CD4-positive, alpha-beta T cell (primary cell): ENCODE results near the gene PXK. TPM values are rescaled to one million over a fixed set of nuclear protein-coding genes. Genes with fewer than 3 reads are reported as not detected.
A peak's percentile ranks its signal among the peaks of the same experiment; 100 is the strongest.

Experiments
- ATAC-seq: fragments of 200-7000 bp; cut with Tn5 transposase; one replicate; pipeline ENCODE4 v1.10.0; 2022; ENCODE audit warnings: mild to moderate bottlenecking; ENCODE audit not compliant: poor library complexity
- CTCF ChIA-PET: fragments of 350-600 bp; sonication (Branson Sonifier 250); formaldehyde crosslinking; loops from one replicate; lab custom pipeline; 2021; ENCODE audit warnings: antibody characterized with exemption, inconsistent platforms; lab: Charles Lee
- POLR2A ChIA-PET: fragments of 350-600 bp; sonication (Branson Sonifier 250); formaldehyde crosslinking; loops from one replicate; lab custom pipeline; 2021; ENCODE audit warnings: antibody characterized with exemption, inconsistent platforms; lab: Charles Lee
- DNase-seq, 14 experiments: peaks; one replicate each; pipeline ENCODE4 v3.0.0-alpha.2; 2013 to 2020; ENCODE audit warnings: mixed read lengths in 2 of 14
- H3K27ac ChIP-seq, 2 donors: one replicate each; pipeline versions ENCODE4 v1.5.1 to v1.7.0; 2013; ENCODE audit warnings: low read length in 2 of 2, low read depth in 1 of 2, mild to moderate bottlenecking in 1 of 2
- H3K27me3 ChIP-seq, 2 experiments: 1 replicate in 1 of 2; 2 replicates in 1 of 2; pipeline versions ENCODE4 v1.6.1 to v1.7.0; 2013; ENCODE audit warnings: low read length in 2 of 2, control low read depth in 1 of 2, mild to moderate bottlenecking in 1 of 2, moderate library complexity in 1 of 2; ENCODE audit not compliant: insufficient read depth in 2 of 2, control insufficient read depth in 1 of 2
- H3K36me3 ChIP-seq: one replicate; pipeline ENCODE4 v1.6.1; 2013; ENCODE audit warnings: low read length, control low read depth; ENCODE audit not compliant: insufficient read depth
- H3K4me1 ChIP-seq: one replicate; pipeline ENCODE4 v1.6.1; 2013; ENCODE audit warnings: low read length, control low read depth; ENCODE audit not compliant: insufficient read depth
- H3K4me3 ChIP-seq: one replicate; pipeline ENCODE4 v1.5.1; 2013; ENCODE audit warnings: mild to moderate bottlenecking, low read length, moderate library complexity
- H3K9me3 ChIP-seq, 2 experiments: 1 replicate in 1 of 2; 2 replicates in 1 of 2; pipeline versions ENCODE4 v1.6.1 to v1.7.0; 2013; ENCODE audit warnings: low read length in 2 of 2, mild to moderate bottlenecking in 2 of 2, control low read depth in 1 of 2, moderate library complexity in 1 of 2; ENCODE audit not compliant: control insufficient read depth in 1 of 2, insufficient read depth in 1 of 2
- H3K27ac Mint-ChIP-seq: one replicate; pipeline ENCODE4 v1.8.0; 2020; ENCODE audit warnings: mixed read lengths
- H3K27me3 Mint-ChIP-seq: one replicate; pipeline ENCODE4 v1.8.0; 2021; ENCODE audit warnings: mixed read lengths
- H3K36me3 Mint-ChIP-seq: one replicate; pipeline ENCODE4 v1.8.0; 2021; ENCODE audit warnings: low read depth, mixed read lengths
- H3K4me1 Mint-ChIP-seq: one replicate; pipeline ENCODE4 v1.8.0; 2021; ENCODE audit warnings: low read depth, mixed read lengths
- H3K4me3 Mint-ChIP-seq: one replicate; pipeline ENCODE4 v1.8.0; 2020; ENCODE audit warnings: mild to moderate bottlenecking, mixed read lengths
- H3K9me3 Mint-ChIP-seq: one replicate; pipeline ENCODE4 v1.8.0; 2020; ENCODE audit warnings: mixed read lengths
- intact Hi-C, 2 experiments: fragments of 100-400 bp; cut with DNase I in 1 of 2; cut with micrococcal nuclease in 1 of 2; formaldehyde crosslinking; loops; one replicate each; pipeline versions ENCODE4 v1.15.1 to v1.9.0; 2023 to 2025; cut with DNase I, micrococcal nuclease
- total RNA-seq, 174 experiments: library from RNA in 2 of 174; stranded (reverse) in 2 of 174; gene quantifications; one replicate each; pipeline ENCODE4 v1.2.3 and lab custom pipeline; 2021 to 2026
- TF ChIP-seq, protein P1 (sequence below): fragments of 200-600 bp; IDR thresholded peaks from one replicate; pipeline ENCODE4 v1.8.0; 2022; ENCODE audit warnings: antibody characterized with exemption, mild to moderate bottlenecking

Gene PXK
- total RNA-seq, 2 experiments from 2014 or later, result 12.5 to 14.8 TPM

DNA sequence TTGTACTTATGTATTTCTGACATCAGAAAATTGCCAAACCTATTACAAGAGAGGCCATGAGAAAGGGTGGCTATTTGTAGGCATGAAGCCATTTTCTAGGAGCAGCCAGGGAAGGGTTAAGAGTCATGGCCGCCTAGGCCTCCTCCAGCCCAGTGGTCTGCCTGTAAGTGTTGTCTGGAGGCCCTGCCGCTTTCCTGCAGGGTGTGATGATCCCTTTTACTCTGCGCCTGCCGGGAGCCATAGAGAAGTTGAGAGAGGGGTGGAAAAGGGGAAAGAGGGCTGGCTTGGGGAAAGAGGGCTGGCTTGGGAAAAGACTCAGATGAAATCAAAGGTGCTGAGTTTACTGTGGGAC, 130.1 kb downstream of the PXK start:
- ChIA-PET POLR2A (no interaction called here), CTCF (no interaction called here)
- Mint-ChIP-seq H3K4me1 (peaks cover 8% of the 10 kb centered on the region), H3K4me3 (no peak overlapping the region), H3K27me3 (no peaks in the 10 kb centered on the region), H3K36me3 (peaks cover 5% of the 10 kb centered on the region), H3K27ac (no peak overlapping the region), H3K9me3 (no peaks in the 10 kb centered on the region)
- Histone ChIP-seq H3K36me3 (no peaks in the 10 kb centered on the region), H3K4me3 (no peak overlapping the region), H3K27ac (no peak overlapping the region), H3K27me3 (no peaks in the 10 kb centered on the region), H3K9me3 (peaks cover 0 to 10% of the 10 kb centered on the region in 2 experiments), H3K4me1 (peaks cover 7% of the 10 kb centered on the region)
- DNase-seq (no peak), ATAC-seq (no peak)
- TF ChIP-seq, protein P1, sequence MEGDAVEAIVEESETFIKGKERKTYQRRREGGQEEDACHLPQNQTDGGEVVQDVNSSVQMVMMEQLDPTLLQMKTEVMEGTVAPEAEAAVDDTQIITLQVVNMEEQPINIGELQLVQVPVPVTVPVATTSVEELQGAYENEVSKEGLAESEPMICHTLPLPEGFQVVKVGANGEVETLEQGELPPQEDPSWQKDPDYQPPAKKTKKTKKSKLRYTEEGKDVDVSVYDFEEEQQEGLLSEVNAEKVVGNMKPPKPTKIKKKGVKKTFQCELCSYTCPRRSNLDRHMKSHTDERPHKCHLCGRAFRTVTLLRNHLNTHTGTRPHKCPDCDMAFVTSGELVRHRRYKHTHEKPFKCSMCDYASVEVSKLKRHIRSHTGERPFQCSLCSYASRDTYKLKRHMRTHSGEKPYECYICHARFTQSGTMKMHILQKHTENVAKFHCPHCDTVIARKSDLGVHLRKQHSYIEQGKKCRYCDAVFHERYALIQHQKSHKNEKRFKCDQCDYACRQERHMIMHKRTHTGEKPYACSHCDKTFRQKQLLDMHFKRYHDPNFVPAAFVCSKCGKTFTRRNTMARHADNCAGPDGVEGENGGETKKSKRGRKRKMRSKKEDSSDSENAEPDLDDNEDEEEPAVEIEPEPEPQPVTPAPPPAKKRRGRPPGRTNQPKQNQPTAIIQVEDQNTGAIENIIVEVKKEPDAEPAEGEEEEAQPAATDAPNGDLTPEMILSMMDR, result no peak
- intact Hi-C loops, result loop anchor here (1.0 to 5.0 kb wide), 3 partner anchors 30 to 169 kb away; partner anchors contain the start of gene KCTD6 (in 1 of the 2)

DNA sequence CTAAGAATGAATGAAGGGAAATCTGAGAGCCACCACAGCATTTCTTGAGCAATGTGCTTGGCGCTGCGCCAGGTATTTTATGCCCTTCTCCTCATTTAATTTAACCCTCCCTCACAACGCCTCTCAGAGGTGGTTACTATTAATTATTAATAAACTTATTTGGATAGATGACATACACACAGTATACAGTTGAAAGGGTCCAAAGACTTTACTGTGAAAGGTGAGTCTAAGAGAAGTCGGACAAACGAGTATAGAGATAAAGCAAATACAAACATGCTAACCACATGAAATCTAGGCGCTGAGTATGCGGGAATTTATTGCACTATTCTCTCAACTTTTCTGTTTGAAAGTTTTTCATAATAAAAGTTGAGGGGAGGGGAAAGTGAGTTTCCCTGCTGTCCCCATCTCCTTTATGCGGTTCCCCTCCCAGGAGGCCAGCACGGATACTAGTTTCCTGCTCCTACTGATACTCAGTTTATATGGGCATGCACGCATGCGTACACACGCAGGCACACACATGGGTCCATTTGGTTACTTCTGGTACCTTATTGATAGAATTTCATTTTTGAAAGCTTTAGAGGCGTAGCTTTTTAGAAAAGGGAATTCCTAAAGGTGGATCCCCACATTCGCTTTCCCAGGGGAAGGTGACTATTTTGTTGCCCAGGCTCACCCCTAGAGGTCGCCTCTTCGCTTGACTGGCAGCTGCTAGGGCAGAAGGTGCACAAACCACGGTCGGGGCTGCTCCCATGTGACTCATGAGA, 130.7 kb downstream of the PXK start:
- Mint-ChIP-seq H3K4me3 (peak overlapping the region; percentile 5), H3K9me3 (no peaks in the 10 kb centered on the region), H3K27ac (no peak overlapping the region), H3K27me3 (no peaks in the 10 kb centered on the region), H3K36me3 (peaks cover under 1% of the 10 kb centered on the region), H3K4me1 (peaks cover 8% of the 10 kb centered on the region)
- peak; percentile 24 to 82 (median 62) for DNase-seq
- peak overlapping the region; percentile 1 for H3K4me3 ChIP-seq
- ChIA-PET CTCF (interaction anchor here (1.1 to 1.5 kb wide), 6 partner anchors 23 to 167 kb away, joined by 3 to 13 read pairs (median 4); partner anchors contain the start of genes HTD2, KCTD6 and RPP14), POLR2A (interaction anchor here (1.1 to 1.3 kb wide), 2 partner anchors 31 to 157 kb away, joined by 3 to 4 read pairs; partner anchors contain the start of genes HTD2 and RPP14)
- no peak overlapping the region for H3K27ac ChIP-seq
- H3K4me1 ChIP-seq, result peaks cover 7% of the 10 kb centered on the region
- H3K27me3 ChIP-seq, result no peaks in the 10 kb centered on the region
- no peaks in the 10 kb centered on the region for H3K36me3 ChIP-seq
- peaks cover 0 to 6% of the 10 kb centered on the region in 2 experiments for H3K9me3 ChIP-seq
- TF ChIP-seq, protein P1, result peak; percentile 88
- intact Hi-C loops, result loop anchor here (1.0 to 5.0 kb wide), 3 partner anchors 29 to 169 kb away; partner anchors contain the start of gene KCTD6 (in 1 of the 2)
- peak; percentile 88 for ATAC-seq

DNA sequence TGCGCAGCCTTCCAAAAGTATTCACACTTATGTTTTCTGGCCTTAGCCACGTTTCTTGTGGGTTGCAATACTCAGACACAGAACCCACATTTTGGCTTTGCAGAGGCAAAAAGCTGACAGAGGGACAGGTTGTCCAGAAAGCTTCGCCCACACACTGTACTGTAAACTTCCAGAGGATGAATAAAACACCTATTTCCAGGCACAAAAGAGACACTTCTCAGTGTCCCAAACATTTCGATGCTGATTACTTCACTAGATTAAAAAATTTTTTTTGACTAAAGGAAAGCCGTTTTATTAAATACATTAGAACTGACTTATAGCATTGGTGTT, 131.2 kb downstream of the PXK start:
- no peak overlapping the region for H3K27ac Mint-ChIP-seq
- no peaks in the 10 kb centered on the region for H3K36me3 Mint-ChIP-seq

More for the DNA sequence above, 131.2 kb downstream of the PXK start:
- no peaks in the 10 kb centered on the region for H3K27me3 ChIP-seq
- no peak for DNase-seq
- TF ChIP-seq, protein P1, result peak; percentile 17
- H3K36me3 ChIP-seq, result no peaks in the 10 kb centered on the region
- Mint-ChIP-seq H3K4me1 (peaks cover 8% of the 10 kb centered on the region), H3K9me3 (no peaks in the 10 kb centered on the region), H3K27me3 (no peaks in the 10 kb centered on the region), H3K4me3 (peak overlapping the region; percentile 5)
- H3K4me1 ChIP-seq, result peaks cover 7% of the 10 kb centered on the region
- peak overlapping the region; percentile 1 for H3K4me3 ChIP-seq
- intact Hi-C loops, result loop anchor here (1.0 to 5.0 kb wide), 3 partner anchors 29 to 168 kb away; partner anchors contain the start of gene KCTD6 (in 1 of the 2)
- no peak overlapping the region for H3K27ac ChIP-seq
- H3K9me3 ChIP-seq, result peaks cover 0 to 3% of the 10 kb centered on the region in 2 experiments
- no peak for ATAC-seq
- CTCF ChIA-PET, result interaction anchor here (1.1 to 1.5 kb wide), 6 partner anchors 23 to 166 kb away, joined by 3 to 13 read pairs (median 4); partner anchors contain the start of genes HTD2, KCTD6 and RPP14
- POLR2A ChIA-PET, result interaction anchor here (1.1 to 1.3 kb wide), 2 partner anchors 31 to 158 kb away, joined by 3 to 4 read pairs; partner anchors contain the start of genes HTD2 and RPP14
